Osteocyte (in vitro differentiated cells): ENCODE measurements around the gene MVK. TPM values are rescaled to one million over a fixed set of nuclear protein-coding genes. Genes with fewer than 3 reads are reported as not detected.

Source experiments
- DNase-seq: peaks from one replicate; pipeline ENCODE4 v3.0.0; 2021; ENCODE audit warnings: mixed read lengths; ENCODE audit not compliant: unreplicated experiment; ENCODE audit errors: extremely low spot score
- H3K27ac Mint-ChIP-seq: one replicate; pipeline ENCODE4 v1.8.0; 2021; ENCODE audit warnings: mild to moderate bottlenecking, mixed read lengths; ENCODE audit not compliant: unreplicated experiment
- H3K27me3 Mint-ChIP-seq: one replicate; pipeline ENCODE4 v1.8.0; 2021; ENCODE audit warnings: mixed read lengths; ENCODE audit not compliant: unreplicated experiment
- H3K36me3 Mint-ChIP-seq: one replicate; pipeline ENCODE4 v1.8.0; 2021; ENCODE audit warnings: mixed read lengths; ENCODE audit not compliant: unreplicated experiment
- H3K4me1 Mint-ChIP-seq: one replicate; pipeline ENCODE4 v1.8.0; 2021; ENCODE audit warnings: mixed read lengths; ENCODE audit not compliant: unreplicated experiment
- H3K4me3 Mint-ChIP-seq: one replicate; pipeline ENCODE4 v1.8.0; 2021; ENCODE audit warnings: mild to moderate bottlenecking, moderate library complexity, mixed read lengths; ENCODE audit not compliant: unreplicated experiment
- H3K9me3 Mint-ChIP-seq: one replicate; pipeline ENCODE4 v1.8.0; 2021; ENCODE audit warnings: mixed read lengths; ENCODE audit not compliant: unreplicated experiment
- total RNA-seq: library from RNA; stranded (reverse); gene quantifications from 2 replicates; pipeline ENCODE4 v1.2.1, GENCODE V29; 2021
- TF ChIP-seq, protein P1 (sequence below): fragments of 200-600 bp; sonication (generic); IDR thresholded peaks from 2 replicates; pipeline ENCODE4 v1.5.0; 2021; ENCODE audit warnings: antibody characterized with exemption, mild to moderate bottlenecking, moderate library complexity

Gene MVK
- total RNA-seq, 1 donor from 2014 or later, result 13.0 TPM

DNA sequence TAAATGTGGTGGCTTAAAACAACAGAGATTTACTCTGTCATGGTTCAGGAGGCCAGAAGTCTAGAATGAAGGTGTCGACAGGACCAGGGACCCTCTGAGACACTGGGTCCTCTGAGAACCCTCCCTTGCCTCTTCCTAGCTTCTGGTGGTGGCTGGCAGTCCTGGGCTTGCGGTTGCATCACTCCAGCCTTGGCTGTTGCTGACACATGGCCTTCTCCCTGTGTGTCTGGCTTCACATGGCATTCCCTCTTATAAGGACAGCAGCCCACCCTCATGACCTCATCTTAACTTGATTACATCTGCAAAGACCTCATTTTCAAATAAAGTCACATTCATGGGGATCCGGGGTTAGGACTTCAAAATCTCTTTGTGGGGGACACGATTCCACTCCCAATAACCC, 36.9 kb downstream of the MVK start:
- no peak overlapping the region for H3K4me3 Mint-ChIP-seq
- H3K27ac Mint-ChIP-seq, result no peak overlapping the region
- H3K36me3 Mint-ChIP-seq, result no peaks in the 10 kb centered on the region
- no peak for DNase-seq
- no peaks in the 10 kb centered on the region for H3K9me3 Mint-ChIP-seq
- peaks cover 56% of the 10 kb centered on the region for H3K27me3 Mint-ChIP-seq
- H3K4me1 Mint-ChIP-seq, result peaks cover 1% of the 10 kb centered on the region
- TF ChIP-seq, protein P1, sequence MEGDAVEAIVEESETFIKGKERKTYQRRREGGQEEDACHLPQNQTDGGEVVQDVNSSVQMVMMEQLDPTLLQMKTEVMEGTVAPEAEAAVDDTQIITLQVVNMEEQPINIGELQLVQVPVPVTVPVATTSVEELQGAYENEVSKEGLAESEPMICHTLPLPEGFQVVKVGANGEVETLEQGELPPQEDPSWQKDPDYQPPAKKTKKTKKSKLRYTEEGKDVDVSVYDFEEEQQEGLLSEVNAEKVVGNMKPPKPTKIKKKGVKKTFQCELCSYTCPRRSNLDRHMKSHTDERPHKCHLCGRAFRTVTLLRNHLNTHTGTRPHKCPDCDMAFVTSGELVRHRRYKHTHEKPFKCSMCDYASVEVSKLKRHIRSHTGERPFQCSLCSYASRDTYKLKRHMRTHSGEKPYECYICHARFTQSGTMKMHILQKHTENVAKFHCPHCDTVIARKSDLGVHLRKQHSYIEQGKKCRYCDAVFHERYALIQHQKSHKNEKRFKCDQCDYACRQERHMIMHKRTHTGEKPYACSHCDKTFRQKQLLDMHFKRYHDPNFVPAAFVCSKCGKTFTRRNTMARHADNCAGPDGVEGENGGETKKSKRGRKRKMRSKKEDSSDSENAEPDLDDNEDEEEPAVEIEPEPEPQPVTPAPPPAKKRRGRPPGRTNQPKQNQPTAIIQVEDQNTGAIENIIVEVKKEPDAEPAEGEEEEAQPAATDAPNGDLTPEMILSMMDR, result no peak

GRCh38 chr12:109611223-109611622, 37.6 kb downstream of the MVK start:
- H3K4me1 Mint-ChIP-seq, result peaks cover 1% of the 10 kb centered on the region
- no peak for DNase-seq
- TF ChIP-seq, protein P1, result no peak
- peaks cover 62% of the 10 kb centered on the region for H3K27me3 Mint-ChIP-seq
- no peak overlapping the region for H3K27ac Mint-ChIP-seq
- H3K36me3 Mint-ChIP-seq, result no peaks in the 10 kb centered on the region
- H3K9me3 Mint-ChIP-seq, result no peaks in the 10 kb centered on the region
- no peak overlapping the region for H3K4me3 Mint-ChIP-seq

GRCh38 chr12:109612003-109612402, 38.4 kb downstream of the MVK start:
- H3K9me3 Mint-ChIP-seq, result no peaks in the 10 kb centered on the region
- no peaks in the 10 kb centered on the region for H3K4me1 Mint-ChIP-seq
- TF ChIP-seq, protein P1, result no peak
- DNase-seq, result no peak
- H3K27me3 Mint-ChIP-seq, result peaks cover 64% of the 10 kb centered on the region
- H3K36me3 Mint-ChIP-seq, result no peaks in the 10 kb centered on the region
- no peak overlapping the region for H3K4me3 Mint-ChIP-seq
- no peak overlapping the region for H3K27ac Mint-ChIP-seq

DNA sequence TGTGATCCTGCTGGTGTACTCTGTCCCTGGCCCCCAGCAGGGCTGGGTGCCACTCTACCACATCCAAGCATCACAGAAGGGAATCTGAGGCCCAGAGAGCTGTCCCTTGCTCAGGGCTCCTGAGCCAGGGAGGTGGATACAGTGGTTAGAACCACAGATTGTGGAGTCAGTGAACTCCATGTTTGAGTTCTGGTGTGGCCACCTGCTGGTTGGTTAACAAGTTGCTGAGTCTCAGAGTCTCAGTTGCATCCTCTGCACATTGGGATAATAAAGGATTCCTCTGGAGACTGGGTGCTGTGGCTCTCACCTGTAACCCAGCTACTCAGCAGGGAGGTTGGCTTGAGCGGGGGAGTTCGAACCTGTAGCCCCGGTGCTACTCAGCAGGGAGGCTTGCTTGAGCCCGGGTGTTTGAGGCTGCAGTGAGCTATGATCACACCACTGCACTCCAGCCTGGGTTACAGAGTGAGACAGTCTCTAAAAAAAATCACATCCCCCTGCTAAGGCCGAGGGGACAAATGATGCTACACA, 39.4 kb downstream of the MVK start:
- no peak for DNase-seq
- Mint-ChIP-seq H3K4me3 (no peak overlapping the region), H3K27ac (no peak overlapping the region), H3K4me1 (no peaks in the 10 kb centered on the region), H3K27me3 (peaks cover 58% of the 10 kb centered on the region), H3K9me3 (no peaks in the 10 kb centered on the region), H3K36me3 (no peaks in the 10 kb centered on the region)
- TF ChIP-seq, protein P1, result peak; percentile 27

DNA sequence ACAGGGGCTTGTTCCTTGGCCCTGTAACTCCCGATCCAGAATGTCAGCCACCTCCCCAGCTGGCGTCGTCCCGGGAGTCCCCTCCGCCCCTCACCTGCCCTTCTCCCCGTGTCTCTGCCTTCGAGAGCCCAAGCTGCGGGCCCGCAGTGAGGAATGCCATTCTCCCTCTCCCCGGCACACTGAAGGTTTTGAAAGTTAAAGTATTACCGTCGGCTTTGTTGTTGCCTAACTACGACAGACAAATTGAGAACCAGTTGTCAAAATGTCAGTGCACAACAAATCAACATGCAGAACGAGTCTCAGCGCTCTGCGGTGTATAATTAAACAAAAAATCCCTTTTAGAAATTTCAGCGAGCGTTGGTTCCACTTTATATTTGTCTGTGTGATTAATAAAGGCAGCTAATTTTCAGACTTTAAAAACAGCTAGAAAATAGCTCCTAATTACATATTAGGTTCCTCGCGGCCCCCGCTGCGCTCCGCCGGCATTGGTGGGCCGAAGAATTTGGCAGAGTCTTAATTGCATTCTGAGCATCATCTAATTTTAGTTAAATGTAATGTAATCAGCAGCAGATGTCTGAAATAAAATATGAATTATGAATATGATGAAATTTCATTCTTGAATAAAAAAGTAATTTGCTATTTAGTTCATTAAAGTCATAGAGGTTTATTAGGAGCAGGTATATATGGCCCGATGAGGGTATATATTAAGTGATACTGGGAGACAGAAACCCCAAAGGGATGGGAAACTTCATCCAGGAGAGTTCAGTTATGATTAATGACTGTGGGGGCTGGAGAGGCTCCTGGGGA, 40.3 kb downstream of the MVK start:
- no peaks in the 10 kb centered on the region for H3K36me3 Mint-ChIP-seq
- no peaks in the 10 kb centered on the region for H3K4me1 Mint-ChIP-seq
- H3K27me3 Mint-ChIP-seq, result peaks cover 53% of the 10 kb centered on the region
- TF ChIP-seq, protein P1, result no peak
- H3K4me3 Mint-ChIP-seq, result no peak overlapping the region
- no peaks in the 10 kb centered on the region for H3K9me3 Mint-ChIP-seq
- no peak for DNase-seq
- H3K27ac Mint-ChIP-seq, result no peak overlapping the region
